NT2/D1 (cell line): ENCODE results near the gene NKX2-3.
A peak's percentile ranks its signal among the peaks of the same experiment; 100 is the strongest.

Source experiments
- DNase-seq: peaks from one replicate; pipeline ENCODE4 v3.0.0-alpha.2; 2011; ENCODE audit warnings: low read depth, low spot score
- H3K27me3 ChIP-seq: 2 replicates; pipeline ENCODE4 v1.6.0; 2011; ENCODE audit warnings: mild to moderate bottlenecking; ENCODE audit not compliant: insufficient read length, insufficient read depth
- H3K36me3 ChIP-seq: 2 replicates; pipeline ENCODE4 v1.6.1; 2011; ENCODE audit warnings: mild to moderate bottlenecking, low read length, mixed read lengths; ENCODE audit not compliant: insufficient read depth, insufficient read length
- H3K4me1 ChIP-seq: 2 replicates; pipeline ENCODE4 v1.5.1; 2011; ENCODE audit not compliant: insufficient read depth, insufficient read length
- H3K4me3 ChIP-seq: 2 replicates; pipeline ENCODE4 v1.5.1; 2011; ENCODE audit warnings: low read depth; ENCODE audit not compliant: insufficient read length
- H3K9ac ChIP-seq: 2 replicates; pipeline ENCODE4 v1.6.0; 2011; ENCODE audit warnings: low read depth; ENCODE audit not compliant: insufficient read length
- H3K9me3 ChIP-seq: 2 replicates; pipeline ENCODE4 v1.5.1; 2011; ENCODE audit warnings: mild to moderate bottlenecking, low read length; ENCODE audit not compliant: insufficient read depth
- SUZ12 ChIP-seq: IDR thresholded peaks from 2 replicates; pipeline ENCODE4 v1.6.1; 2011; ENCODE audit not compliant: insufficient read length, insufficient read depth; ENCODE audit errors: extremely low read depth
- YY1 ChIP-seq: IDR thresholded peaks from 2 replicates; pipeline ENCODE4 v1.6.1; 2011; ENCODE audit not compliant: insufficient read length, insufficient read depth
- ZNF274 ChIP-seq: IDR thresholded peaks from 2 replicates; pipeline ENCODE4 v1.6.1; 2011; ENCODE audit warnings: mild to moderate bottlenecking, low read depth, low read length

NKX2-3 gene

DNA sequence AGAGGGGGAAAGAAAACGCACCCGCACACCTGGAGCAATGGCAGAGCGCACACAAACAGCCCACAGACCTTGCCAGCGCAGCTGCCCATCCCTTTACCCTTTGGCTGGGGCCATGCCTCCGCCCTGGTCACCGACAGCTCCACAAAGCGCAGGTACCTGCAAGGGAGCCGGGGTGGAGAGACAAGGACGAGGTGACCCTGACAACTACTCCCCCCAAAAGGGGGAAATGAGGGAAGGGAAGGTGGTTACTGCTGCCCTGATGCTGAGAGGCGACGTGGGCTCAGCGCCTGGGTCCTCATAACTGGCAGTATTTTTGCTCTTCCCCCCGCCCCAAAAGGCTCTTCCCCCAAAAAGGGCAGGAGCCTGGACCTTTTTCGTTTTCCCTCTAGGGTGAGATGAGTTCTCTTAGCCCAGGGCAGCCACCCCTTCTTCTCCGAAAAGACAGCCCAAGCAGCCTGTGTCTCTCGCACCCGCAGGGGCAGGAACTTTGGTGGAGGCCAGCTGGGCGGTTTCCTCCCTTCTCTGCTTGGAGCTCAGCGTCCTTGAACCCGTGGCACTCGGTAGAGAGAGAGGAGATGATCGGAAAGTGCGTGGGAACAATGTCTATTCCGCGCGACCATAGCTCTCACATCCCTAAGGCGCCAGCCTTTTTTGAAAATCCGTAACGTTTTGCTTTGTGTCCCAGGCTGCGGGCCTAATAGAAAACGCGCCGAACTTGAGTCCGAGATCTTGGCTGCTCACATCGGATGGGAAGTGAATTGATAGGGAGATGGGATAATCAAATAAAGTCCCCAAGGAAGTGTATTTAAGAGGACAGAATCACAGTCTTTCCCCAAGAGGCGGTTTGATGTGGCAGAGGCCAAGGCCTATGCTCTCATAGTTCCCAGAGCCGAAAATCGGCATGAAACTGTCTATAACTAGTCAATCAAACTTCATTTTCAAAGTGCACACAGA, 1.0 kb downstream of the NKX2-3 start:
- peaks cover 10% of the 10 kb centered on the region for H3K4me1 ChIP-seq
- H3K9me3 ChIP-seq, result 0 out of 2 replicates have a peak, but pooled peaks cover 5% of the 10 kb centered on the region
- H3K36me3 ChIP-seq, result no peaks in the 10 kb centered on the region
- no peak for DNase-seq
- no peak overlapping the region for H3K9ac ChIP-seq
- H3K4me3 ChIP-seq, result no peak overlapping the region
- peaks cover 97% of the 10 kb centered on the region for H3K27me3 ChIP-seq
- TF ChIP-seq SUZ12 (peak; percentile 19), YY1 (no peak)

DNA sequence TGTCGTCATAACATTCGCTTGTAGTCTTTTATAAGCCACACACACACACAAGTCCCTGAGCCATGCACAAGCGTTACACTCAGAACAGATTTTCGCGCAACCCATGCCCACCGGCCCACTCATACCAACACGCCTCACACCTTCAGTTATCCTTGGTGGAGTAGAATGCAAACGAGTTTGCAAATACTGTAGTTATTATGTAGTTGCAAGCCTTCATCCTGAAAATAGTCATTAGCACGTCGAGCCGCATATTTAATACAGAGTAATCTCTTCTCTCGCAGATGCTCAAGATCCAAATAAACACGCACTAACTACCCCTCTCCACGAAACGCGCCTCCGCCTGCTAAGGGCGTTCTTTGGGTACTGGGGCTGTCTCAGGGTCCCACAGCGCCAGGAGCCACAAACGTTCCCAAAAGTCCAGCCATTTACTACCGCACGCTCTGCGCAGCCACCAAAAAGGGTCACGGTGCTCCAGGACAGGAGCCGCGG, 1.8 kb downstream of the NKX2-3 start:
- H3K9me3 ChIP-seq, result 0 out of 2 replicates have a peak, but pooled peaks cover 5% of the 10 kb centered on the region
- peak overlapping the region; percentile 9 for H3K9ac ChIP-seq
- H3K4me1 ChIP-seq, result peaks cover 10% of the 10 kb centered on the region
- H3K27me3 ChIP-seq, result peaks cover 97% of the 10 kb centered on the region
- TF ChIP-seq ZNF274 (no peak), YY1 (no peak), SUZ12 (no peak)
- no peaks in the 10 kb centered on the region for H3K36me3 ChIP-seq
- peak overlapping the region; percentile 15 for H3K4me3 ChIP-seq
- no peak for DNase-seq

DNA sequence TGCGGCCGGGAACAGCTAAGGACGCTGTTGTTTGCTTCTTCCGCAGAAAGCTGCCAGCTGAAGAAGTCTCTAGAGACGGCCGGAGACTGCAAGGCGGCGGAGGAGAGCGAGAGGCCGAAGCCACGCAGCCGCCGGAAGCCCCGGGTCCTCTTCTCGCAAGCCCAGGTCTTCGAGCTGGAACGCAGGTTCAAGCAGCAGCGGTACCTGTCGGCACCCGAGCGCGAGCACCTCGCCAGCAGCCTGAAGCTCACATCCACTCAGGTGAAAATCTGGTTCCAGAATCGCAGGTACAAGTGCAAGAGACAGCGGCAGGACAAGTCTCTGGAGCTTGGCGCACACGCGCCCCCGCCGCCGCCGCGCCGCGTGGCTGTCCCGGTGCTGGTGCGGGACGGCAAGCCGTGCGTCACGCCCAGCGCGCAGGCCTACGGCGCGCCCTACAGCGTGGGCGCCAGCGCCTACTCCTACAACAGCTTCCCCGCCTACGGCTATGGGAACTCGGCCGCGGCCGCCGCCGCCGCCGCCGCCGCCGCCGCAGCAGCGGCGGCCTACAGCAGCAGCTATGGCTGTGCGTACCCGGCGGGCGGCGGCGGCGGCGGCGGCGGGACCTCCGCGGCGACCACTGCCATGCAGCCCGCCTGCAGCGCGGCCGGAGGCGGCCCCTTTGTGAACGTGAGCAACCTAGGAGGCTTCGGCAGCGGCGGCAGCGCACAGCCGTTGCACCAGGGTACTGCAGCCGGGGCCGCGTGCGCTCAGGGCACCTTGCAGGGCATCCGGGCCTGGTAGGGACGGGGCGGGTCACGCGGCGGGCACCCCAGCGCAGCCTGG, 2.4 kb downstream of the NKX2-3 start:
- Histone ChIP-seq H3K9ac (peak overlapping the region; percentile 9), H3K9me3 (0 out of 2 replicates have a peak, but pooled peaks cover 5% of the 10 kb centered on the region), H3K36me3 (no peaks in the 10 kb centered on the region), H3K27me3 (peaks cover 97% of the 10 kb centered on the region), H3K4me1 (peaks cover 10% of the 10 kb centered on the region), H3K4me3 (peak overlapping the region; percentile 15)
- no peak for TF ChIP-seq YY1
- no peak for TF ChIP-seq ZNF274
- peak; percentile 58 for TF ChIP-seq SUZ12
- no peak for DNase-seq

DNA sequence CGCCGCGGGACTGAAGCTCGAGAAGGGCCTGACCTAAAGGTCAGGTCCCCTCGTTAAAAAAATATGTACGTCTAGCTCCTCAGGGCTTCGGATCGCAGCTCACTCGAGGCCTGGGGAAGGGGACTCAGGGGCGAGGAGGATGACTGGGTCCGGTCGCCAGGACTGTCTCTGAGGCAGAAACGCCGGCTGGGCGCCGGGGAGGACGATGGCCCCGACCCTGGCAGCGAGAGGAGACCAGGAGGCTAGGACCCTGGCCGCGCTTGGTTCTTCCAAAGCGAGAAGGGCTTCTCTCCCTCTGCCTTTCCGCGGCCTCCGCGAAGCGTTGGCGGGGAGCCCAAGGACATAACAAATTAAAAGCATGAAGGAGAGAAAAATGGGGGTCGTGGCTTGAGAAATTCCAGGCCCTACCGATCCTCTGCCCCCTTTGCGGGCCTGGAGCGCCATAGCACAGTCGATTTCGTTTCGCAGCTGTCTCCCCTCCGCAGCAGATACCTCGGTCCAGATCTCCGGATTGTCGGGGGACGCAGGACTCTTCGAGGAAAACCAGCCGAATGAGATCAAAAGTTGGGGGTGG, 3.1 kb downstream of the NKX2-3 start:
- 0 out of 2 replicates have a peak, but pooled peaks cover 5% of the 10 kb centered on the region for H3K9me3 ChIP-seq
- peak; percentile 89 for TF ChIP-seq SUZ12
- TF ChIP-seq ZNF274, result no peak
- H3K9ac ChIP-seq, result no peak overlapping the region
- peaks cover 10% of the 10 kb centered on the region for H3K4me1 ChIP-seq
- peaks cover 97% of the 10 kb centered on the region for H3K27me3 ChIP-seq
- DNase-seq, result no peak
- no peaks in the 10 kb centered on the region for H3K36me3 ChIP-seq
- H3K4me3 ChIP-seq, result no peak overlapping the region

DNA sequence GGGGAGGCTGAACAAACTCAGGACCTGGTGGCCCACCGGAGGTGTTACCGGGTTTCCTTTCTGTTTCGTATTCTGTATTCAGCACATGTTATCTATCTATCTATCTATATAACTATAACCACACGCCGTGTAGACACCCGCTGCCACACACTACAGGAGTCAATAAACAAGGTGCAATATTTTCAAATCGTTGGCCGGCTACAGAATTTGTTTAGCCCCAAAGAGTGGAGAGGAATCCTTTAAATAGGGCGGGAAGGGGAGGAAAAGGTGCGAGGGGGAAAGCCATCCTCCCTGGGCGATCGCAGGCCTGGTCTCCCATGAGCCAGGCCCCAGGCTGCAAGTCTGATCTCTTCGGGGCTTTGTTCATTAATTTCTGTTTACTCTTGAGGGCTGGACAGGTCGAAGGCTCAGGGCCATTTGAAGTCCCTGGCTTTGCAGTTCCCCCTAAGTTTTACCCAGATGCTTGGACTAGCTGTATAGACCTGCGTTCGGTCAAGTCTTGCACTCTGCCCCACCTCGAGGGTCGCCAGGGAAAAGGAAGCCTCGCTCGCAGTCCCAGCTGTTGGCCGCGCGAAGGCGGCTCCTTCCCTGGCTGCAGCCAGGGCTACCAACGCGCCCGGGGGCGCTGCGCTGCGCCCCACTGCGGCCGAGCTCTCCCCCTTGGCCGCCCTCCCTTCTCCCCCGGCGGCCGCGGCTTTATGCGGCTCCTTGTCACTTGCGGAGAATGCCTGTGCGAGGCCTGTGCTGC, 3.8 kb downstream of the NKX2-3 start:
- H3K27me3 ChIP-seq, result peaks cover 97% of the 10 kb centered on the region
- TF ChIP-seq YY1 (no peak), ZNF274 (no peak), SUZ12 (peak; percentile 49)
- 0 out of 2 replicates have a peak, but pooled peaks cover 5% of the 10 kb centered on the region for H3K9me3 ChIP-seq
- H3K9ac ChIP-seq, result no peak overlapping the region
- peaks cover 8% of the 10 kb centered on the region for H3K4me1 ChIP-seq
- no peaks in the 10 kb centered on the region for H3K36me3 ChIP-seq
- no peak overlapping the region for H3K4me3 ChIP-seq
- DNase-seq, result no peak

DNA sequence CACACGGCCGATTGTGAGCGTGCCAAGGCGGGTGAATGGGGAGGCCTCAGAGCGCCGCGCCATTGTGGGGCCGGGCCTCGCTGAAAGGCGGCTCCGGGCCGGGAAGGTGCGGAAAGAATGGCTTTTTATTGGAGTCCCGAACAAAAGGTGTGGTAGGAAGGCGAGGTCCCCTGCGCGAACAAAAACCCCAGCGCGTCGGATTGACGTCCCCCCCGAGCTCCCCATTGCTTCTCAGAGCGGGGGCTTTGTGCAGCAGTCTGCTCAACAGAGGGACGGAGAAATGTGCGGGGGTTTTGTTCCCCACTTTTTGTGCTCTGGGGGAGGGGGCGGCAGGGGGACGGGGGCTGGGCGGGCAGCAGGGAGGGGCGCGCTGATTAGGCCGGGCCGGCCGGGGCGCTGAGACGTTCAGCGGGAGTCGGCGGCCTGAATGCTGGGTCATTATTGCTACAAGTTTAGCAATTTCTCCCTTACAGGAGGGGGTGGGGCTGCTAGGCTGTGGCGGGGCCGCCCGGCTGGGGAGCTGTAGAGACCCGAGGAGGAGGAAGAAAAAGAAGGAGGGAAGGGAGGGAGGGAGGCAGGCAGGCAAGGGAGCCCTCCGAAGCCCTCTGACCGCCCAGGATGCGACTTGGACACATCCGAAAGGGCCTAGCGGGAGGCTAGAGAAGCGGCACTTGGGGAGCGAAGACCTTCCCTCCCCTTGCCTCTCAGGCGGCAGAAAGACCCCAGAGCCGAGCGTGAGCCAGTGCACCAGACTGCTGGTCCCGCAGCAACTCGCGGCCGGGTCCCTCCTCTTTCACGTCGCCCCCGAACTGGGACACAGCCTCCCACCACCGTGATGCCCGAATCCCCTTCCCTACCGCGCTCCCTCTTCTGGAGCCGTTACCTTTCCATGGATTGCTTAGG, 4.6 kb downstream of the NKX2-3 start:
- Histone ChIP-seq H3K9ac (peak overlapping the region; percentile 51), H3K27me3 (peaks cover 97% of the 10 kb centered on the region), H3K4me3 (peak overlapping the region; percentile 15), H3K36me3 (no peaks in the 10 kb centered on the region), H3K4me1 (peaks cover 8% of the 10 kb centered on the region), H3K9me3 (no peaks in the 10 kb centered on the region)
- TF ChIP-seq SUZ12 (peak; percentile 12), ZNF274 (no peak)
- no peak for DNase-seq
